Psoas muscle (tissue), 8 donors: ENCODE measurements around the gene HOXC13. TPM values are rescaled to one million over a fixed set of nuclear protein-coding genes. Genes with fewer than 3 reads are reported as not detected.

Source experiments
- ATAC-seq, 4 donors: fragments of 200-7000 bp; cut with Tn5 transposase; one replicate each; pipeline ENCODE4 v1.9.1; 2020; ENCODE audit warnings: moderate library complexity in 3 of 4, mild to moderate bottlenecking in 2 of 4
- DNase-seq, 2 donors: peaks; one replicate each; pipeline ENCODE4 v3.0.0-alpha.2; 2020
- H3K27ac ChIP-seq: fragments of 200-600 bp; one replicate; pipeline ENCODE4 v1.8.0; 2022
- H3K27me3 ChIP-seq, 3 donors: fragments of 200-600 bp in 1 of 3; one replicate each; pipeline versions ENCODE4 v1.6.1 to v1.8.0; 2013 to 2022; ENCODE audit warnings: low read length in 2 of 3, mild to moderate bottlenecking in 2 of 3, moderate library complexity in 1 of 3; ENCODE audit not compliant: insufficient read depth in 3 of 3
- H3K36me3 ChIP-seq, 2 donors: fragments of 200-600 bp in 1 of 2; one replicate each; pipeline versions ENCODE4 v1.6.1 to v1.8.0; 2013 to 2022; ENCODE audit warnings: low read depth in 1 of 2, mild to moderate bottlenecking in 1 of 2, moderate library complexity in 1 of 2; ENCODE audit not compliant: insufficient read depth in 1 of 2
- H3K4me1 ChIP-seq: fragments of 200-600 bp; one replicate; pipeline ENCODE4 v1.8.0; 2022
- H3K4me3 ChIP-seq: fragments of 200-600 bp; one replicate; pipeline ENCODE4 v1.8.0; 2022; ENCODE audit warnings: mild to moderate bottlenecking
- H3K9me3 ChIP-seq: fragments of 200-600 bp; one replicate; pipeline ENCODE4 v1.8.0; 2022
- WGBS, 3 donors: extraction: QIAGEN DNeasy Blood & Tissue Kit; methylation state at CpG; one replicate each; pipeline versions ENCODE4 v1.1.6 to v1.1.7; 2013; 5-methylcytosine and 5-hydroxymethylcytosine counted together
- intact Hi-C, 2 donors: fragments of 100-400 bp; cut with DNase I; formaldehyde crosslinking; loops; one replicate each; pipeline versions ENCODE4 v1.11.0 to v1.14.2; 2022
- polyA plus RNA-seq, 3 donors: library from polyadenylated mRNA; stranded (reverse); fragments of 200-250 nt; gene quantifications; one replicate each; pipeline ENCODE4 v1.2.3, GENCODE V29; 2013
- total RNA-seq, 4 donors: library from RNA; stranded (reverse); fragmentation: NEBNext Ultra II Directional in 2 of 4; extraction: Animal tissue kit (Norgen Biotek cat#: 25700) in 2 of 4; gene quantifications; one replicate each; pipeline versions ENCODE4 v1.2.1 to v1.2.4, GENCODE V29; 2021 to 2023
- TF ChIP-seq, protein P1 (sequence below): fragments of 200-600 bp; IDR thresholded peaks from one replicate; pipeline ENCODE4 v1.8.0; 2022; ENCODE audit warnings: antibody characterized with exemption
- donor health status: healthy with polysubstance abuse.
- donor health status: DM: no; HTN: no; CAD: no; lungs with moderate emphysema.
- donor health status: Bipolar disorder and iron deficiency.
- donor health status: healthy.
- donor health status: DM: yes; HTN: yes; CAD: no.
- donor health status: DM: no; HTN: no; CAD: no.
- donor health status: DM: no; HTN: no; CAD: no.
- donor health status: DM: yes; HTN: yes; CAD: no.

HOXC13 gene
- total and polyA plus RNA-seq, 7 donors, result 0.23 TPM; not detected in 6

DNA sequence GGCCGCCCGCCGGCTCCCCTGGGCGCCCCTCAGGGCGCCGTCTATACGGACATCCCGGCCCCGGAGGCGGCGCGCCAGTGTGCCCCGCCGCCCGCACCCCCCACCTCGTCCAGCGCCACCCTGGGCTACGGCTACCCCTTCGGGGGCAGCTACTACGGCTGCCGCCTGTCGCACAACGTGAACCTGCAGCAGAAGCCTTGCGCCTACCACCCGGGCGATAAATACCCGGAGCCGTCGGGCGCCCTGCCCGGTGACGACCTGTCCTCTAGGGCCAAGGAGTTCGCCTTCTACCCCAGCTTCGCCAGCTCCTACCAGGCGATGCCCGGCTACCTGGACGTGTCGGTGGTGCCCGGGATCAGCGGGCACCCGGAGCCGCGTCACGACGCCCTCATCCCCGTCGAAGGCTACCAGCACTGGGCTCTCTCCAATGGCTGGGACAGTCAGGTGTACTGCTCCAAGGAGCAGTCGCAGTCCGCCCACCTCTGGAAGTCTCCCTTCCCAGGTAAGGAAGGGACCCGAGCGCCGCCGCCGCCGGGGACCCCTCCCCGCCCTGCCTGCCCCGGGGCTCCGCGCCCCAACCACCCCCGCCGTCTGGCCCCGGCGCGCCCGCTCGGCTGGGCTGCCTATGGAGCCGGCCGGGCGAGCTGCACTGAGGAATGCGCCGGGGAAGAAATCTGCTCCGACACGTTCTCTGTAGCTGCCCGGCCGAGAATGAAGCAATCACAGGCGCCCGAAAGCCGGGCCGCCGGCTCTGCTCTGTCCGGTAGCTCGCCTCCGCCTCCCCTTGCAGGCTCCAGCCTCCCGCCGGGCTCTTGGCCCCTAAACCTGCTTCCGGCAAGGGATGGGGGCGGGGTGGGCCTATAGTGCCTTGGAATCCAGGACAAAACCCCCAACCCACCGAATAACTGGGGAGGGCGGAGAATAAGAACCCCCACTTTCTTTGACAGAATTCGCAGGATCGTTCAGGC is 794 bp downstream of the HOXC13 start:
- intact Hi-C loops, result no loop called here
- H3K27ac ChIP-seq, result no peak overlapping the region
- WGBS, 3 donors, result 4 to 6% (median 4%) methylated on average over 61 to 91 of the region's 91 CpGs
- peaks cover 9% of the 10 kb centered on the region for H3K4me1 ChIP-seq
- peaks cover 0 to 100% (median 56%) of the 10 kb centered on the region in 3 donors for H3K27me3 ChIP-seq
- ATAC-seq (peak in 3 of 4 donors; percentile 31 to 47 (median 34)), DNase-seq (peak in 1 of 2 donors; percentile 58)
- no peaks in the 10 kb centered on the region for H3K36me3 ChIP-seq
- H3K9me3 ChIP-seq, result no peaks in the 10 kb centered on the region
- TF ChIP-seq, protein P1, sequence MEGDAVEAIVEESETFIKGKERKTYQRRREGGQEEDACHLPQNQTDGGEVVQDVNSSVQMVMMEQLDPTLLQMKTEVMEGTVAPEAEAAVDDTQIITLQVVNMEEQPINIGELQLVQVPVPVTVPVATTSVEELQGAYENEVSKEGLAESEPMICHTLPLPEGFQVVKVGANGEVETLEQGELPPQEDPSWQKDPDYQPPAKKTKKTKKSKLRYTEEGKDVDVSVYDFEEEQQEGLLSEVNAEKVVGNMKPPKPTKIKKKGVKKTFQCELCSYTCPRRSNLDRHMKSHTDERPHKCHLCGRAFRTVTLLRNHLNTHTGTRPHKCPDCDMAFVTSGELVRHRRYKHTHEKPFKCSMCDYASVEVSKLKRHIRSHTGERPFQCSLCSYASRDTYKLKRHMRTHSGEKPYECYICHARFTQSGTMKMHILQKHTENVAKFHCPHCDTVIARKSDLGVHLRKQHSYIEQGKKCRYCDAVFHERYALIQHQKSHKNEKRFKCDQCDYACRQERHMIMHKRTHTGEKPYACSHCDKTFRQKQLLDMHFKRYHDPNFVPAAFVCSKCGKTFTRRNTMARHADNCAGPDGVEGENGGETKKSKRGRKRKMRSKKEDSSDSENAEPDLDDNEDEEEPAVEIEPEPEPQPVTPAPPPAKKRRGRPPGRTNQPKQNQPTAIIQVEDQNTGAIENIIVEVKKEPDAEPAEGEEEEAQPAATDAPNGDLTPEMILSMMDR, result no peak
- H3K4me3 ChIP-seq, result peak overlapping the region; percentile 58

DNA sequence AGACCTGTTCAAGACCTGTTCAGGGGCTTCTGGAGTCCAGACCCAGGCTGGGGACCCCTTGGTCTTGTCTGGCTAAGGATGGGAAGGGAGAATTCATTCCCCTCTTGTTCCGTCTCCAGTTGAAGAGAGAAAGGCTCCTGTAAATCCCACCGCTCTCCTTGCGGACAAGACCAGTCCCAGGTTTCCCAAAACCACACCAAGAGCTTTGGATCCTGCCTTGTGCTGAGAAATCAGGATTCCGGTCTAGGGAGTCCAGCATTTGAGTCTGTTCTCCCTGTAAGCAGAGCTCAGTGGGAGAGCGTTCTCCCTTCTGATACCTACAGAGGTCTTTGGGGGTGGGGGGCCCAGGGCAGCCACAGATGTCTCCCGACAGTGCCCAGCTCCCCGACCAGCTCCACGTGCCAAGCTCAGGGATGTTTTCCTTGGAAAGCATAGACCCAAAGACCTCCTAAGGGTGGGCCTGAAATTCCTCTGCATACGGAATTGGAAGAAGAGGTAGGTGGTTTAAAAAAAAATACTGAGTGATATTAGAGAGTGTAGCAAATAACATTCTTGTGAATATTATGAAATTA is 1.9 kb downstream of the HOXC13 start:
- no peak for DNase-seq
- Histone ChIP-seq H3K4me3 (no peak overlapping the region), H3K27me3 (peaks cover 0 to 100% (median 57%) of the 10 kb centered on the region in 3 donors), H3K4me1 (peaks cover 9% of the 10 kb centered on the region), H3K9me3 (no peaks in the 10 kb centered on the region), H3K36me3 (no peaks in the 10 kb centered on the region), H3K27ac (no peak overlapping the region)
- WGBS, 3 donors, result 24 to 57% (median 48%) methylated on average over 9 of the region's 9 CpGs
- TF ChIP-seq, protein P1, result no peak
- intact Hi-C loops, result no loop called here
- ATAC-seq, result no peak

DNA sequence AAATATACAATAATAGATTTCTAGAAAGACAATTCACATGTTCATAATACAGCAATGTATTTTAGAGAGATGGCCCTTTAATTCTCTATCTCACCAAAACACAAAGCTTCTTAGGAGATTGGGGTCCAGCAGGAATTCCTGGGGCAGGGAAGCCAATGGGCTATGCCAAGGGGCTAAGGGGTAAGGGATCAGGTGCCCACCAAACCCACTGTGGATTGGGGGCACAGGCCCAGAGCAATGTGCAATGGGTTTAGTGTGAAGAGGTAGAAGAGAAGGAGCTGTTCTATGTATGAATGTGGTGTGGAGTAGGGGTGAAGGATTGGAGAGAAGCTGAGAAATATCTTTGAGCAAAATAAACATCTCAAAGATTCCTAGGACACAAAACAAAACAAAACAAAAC is 2.6 kb downstream of the HOXC13 start:
- H3K27ac ChIP-seq, result no peak overlapping the region
- H3K9me3 ChIP-seq, result no peaks in the 10 kb centered on the region
- H3K4me1 ChIP-seq, result peaks cover 9% of the 10 kb centered on the region
- H3K36me3 ChIP-seq, result no peaks in the 10 kb centered on the region
- H3K4me3 ChIP-seq, result no peak overlapping the region
- intact Hi-C loops, result no loop called here
- ATAC-seq (no peak), DNase-seq (no peak)
- H3K27me3 ChIP-seq, result peaks cover 0 to 100% (median 54%) of the 10 kb centered on the region in 3 donors
- TF ChIP-seq, protein P1, result no peak

DNA sequence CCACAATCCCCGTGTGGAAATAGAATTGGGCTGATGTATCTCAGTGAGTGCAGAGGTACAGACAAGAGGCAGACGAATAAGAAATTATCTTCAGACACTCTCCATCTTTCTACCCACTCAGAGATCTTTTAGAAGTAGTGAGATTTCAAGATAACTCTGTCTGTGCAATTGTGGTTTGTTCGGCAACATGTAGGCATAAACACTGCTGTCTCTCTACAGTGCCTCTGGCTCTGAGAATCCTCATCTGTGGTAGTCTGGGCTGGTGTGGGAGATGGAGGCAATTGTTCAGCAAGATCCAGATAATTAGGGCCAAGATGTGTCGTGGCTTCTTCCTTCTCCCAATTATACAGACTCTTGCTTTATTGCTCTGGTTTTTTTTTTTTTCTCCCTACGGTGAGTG is 3.1 kb downstream of the HOXC13 start:
- H3K27ac ChIP-seq, result no peak overlapping the region
- H3K9me3 ChIP-seq, result no peaks in the 10 kb centered on the region
- H3K4me3 ChIP-seq, result no peak overlapping the region
- ATAC-seq (no peak), DNase-seq (no peak)
- H3K4me1 ChIP-seq, result peaks cover 9% of the 10 kb centered on the region
- intact Hi-C loops, result no loop called here
- WGBS, 3 donors, result 32 to 53% (median 43%) methylated on average over 5 of the region's 5 CpGs
- H3K27me3 ChIP-seq, result peaks cover 0 to 99% (median 51%) of the 10 kb centered on the region in 3 donors
- TF ChIP-seq, protein P1, result no peak
- no peaks in the 10 kb centered on the region for H3K36me3 ChIP-seq
